Amniotic stem cell (primary cell): ENCODE data around the gene MYO10.
"Not testable (repeated sequence)": the region's sequence is repeated elsewhere in the genome, so short reads cannot be mapped to it uniquely, and the experiment has no call there.

ENCODE experiments used
- DNase-seq: peaks from one replicate; lab custom pipeline; 2025; lab: John Stamatoyannopoulos, UW

Gene MYO10

DNA sequence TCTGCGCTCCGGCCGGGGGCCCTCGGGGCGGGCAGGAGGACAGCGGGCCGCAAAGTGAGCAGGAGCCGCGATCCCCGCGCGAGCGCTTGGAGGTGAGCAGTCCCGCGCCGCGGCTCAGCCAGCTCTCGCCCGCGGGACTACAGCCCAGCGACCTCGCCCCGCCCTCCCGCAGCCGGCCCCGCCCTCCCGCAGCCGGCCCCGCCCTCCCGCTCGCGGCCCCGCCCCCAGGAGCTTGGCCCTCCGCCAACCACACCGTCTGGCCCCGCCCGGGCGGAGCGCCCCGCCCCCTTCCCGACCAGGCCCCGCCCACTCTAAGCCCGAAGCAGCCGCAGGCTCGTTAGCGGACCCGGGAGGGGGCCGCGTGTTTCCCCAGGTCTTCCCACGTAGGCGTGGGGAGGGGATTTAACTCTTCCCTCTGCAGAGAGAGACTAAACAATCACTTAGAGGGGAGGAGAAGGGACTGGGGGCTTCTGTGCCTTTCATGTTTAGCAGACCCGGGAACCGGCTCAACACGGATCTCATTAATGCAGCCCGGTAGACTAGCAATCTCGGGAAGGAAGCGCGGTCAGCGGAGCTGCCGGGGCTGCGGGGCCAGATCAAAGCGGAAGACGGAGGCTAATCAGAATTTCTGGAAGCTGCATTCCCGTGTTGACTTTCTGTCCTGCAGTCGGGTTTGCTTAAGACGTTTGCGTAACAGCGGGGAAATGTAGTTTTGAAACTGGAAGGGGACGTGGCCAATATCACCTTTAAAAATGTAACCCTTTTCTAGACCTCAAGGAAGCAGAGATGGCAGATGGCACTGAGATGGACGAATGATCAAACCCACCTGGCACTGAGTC lies at the start of gene MYO10:
MYO10 (minus strand) TSS at position 139 of the 839 bp plus-strand sequence. CDS start 480 bp downstream, outside the sequence.
- peak; percentile 67 for DNase-seq

DNA sequence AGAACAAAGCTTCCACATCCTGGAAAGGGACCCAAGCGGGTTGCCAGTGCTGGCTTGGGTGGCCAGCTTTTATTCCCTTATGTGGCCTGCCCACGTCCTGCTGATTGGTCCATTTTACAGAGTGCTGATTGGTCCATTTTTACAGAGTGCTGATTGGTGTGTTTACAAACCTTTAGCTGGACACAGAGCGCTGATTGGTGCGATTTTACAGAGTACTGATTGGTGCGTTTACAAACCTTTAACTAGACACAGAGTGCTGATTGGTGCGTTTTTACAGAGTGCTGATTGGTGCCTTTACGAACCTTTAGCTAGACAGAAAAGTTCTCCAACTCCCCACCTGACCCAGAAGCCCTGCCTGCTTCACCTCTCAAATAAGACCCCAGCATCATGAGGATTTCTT lies 49.2 kb upstream of the MYO10 start:
- DNase-seq, result not testable (repeated sequence)

DNA sequence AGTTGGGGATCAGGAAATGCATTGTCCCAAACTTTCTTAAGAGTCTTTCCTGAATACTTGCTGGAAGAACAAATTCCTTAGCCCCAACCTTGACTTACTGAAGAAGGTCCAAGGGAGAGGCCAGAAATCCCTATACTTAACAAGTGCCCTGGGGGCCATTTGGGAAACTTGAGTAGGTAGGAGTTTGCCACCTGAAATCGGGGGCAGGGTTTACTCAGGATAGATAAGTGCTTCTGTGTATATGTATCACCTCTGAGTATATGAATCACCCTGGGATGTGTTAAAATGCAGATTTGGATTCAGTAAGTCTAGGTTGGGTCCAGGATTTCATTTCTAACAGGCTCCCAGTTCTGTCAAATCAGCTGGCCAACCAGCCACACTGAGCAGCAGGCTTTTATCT lies 47.9 kb upstream of the MYO10 start:
- no peak for DNase-seq

DNA sequence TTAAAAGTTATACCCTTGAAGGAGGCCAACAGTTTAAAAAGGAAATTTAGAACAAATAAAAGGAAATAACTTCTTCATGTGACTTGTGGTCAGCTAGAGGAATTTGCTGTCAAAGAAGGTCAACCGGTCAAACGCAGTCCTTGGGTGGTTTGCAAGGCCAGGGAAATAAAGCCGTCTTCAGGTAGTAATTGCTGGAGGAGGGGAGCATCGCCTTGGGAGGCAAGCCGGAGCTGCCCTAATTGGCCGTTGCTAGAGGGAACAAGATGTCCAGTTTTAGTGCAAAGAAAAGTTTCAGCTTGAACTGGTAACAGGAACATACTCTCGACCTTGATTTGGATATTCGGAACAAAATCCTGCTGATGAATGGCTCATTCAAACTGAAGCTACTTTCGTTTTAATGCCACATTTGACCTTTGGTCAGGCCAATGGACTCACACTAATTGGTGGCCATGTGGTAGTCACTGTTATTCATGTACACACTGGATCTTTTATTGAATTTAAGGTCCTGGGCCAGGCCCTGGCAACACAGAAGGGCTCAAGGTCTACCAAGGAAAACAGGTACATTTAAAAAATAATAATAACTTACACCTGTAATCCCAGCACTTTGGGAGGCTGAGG lies 47.0 kb upstream of the MYO10 start:
- no peak for DNase-seq

DNA sequence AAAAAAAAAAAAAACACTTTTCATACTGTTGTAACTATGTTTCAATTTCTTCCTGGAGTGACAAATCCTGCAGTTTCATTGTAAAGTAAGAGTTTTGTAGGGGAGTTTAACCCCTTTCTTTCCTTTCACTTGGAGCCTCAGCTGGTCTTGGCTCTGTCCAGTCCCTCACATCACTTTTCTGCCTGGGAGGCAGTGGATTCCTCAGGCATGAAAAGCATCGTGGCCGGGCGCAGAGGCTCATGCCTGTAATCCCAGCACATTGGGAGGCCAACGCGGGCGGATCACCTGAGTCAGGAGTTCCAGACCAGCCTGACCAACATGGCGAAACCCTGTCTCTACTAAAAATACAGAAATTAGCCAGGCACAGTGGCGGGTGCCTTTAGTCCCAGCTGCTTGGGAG lies 45.6 kb upstream of the MYO10 start:
- no peak for DNase-seq

DNA sequence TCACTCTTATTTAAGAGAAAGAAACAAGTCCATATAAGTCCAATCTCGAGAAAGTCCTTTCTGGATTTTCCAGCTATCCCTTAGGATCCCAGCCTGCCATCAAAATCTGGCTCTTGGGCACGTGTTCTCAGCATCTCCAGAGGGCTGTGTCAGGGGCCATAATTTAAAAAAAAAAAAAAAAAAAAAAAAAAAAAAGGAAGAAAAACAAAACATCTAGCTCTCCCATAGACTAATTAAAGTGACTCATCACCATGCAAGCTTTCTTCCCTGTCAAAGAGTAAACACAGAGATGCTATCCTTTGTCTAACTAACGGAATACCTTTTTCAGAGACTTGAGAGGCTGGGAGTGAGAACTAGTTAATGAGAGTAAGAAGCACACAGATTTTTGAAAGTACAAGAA lies 44.9 kb upstream of the MYO10 start:
- no peak for DNase-seq

DNA sequence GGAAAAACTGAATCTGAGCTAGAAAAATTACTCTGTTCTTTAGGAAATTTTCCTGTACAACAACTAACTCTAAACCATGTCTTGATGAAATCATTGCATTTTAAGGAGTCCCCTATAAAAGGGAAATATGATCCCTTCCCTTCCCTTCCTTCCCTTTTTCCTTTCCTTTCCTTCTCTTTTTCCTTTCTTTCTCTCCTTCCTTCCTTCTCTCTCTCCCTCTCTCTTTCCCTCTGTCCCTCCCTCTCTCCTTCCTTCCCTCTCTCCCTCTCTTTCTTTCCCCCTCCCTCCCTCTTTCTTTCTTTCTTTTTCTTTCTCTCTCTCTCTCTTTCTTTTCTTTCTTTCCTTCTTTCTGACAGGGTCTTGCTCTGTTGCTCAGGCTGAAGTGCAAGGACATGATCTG lies 42.2 kb upstream of the MYO10 start:
- DNase-seq, result no peak

DNA sequence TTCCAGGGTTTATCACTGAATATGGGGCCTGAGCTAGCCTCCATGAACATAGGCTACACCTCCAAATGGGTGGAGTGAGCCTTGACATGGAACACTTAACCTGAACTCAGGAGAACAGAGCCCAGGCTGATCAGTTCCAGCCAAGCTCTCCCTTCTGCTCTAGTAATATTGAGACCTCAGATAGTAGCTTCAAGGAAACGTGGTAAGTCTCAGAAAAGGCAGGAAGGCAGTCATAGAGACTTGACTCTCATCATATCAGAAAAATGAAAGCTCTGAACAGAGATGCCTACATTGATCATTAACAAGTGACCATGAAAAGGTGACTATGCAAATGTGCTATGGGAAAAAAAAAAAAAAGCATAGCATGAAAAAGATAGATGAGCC lies 40.5 kb upstream of the MYO10 start:
- no peak for DNase-seq

DNA sequence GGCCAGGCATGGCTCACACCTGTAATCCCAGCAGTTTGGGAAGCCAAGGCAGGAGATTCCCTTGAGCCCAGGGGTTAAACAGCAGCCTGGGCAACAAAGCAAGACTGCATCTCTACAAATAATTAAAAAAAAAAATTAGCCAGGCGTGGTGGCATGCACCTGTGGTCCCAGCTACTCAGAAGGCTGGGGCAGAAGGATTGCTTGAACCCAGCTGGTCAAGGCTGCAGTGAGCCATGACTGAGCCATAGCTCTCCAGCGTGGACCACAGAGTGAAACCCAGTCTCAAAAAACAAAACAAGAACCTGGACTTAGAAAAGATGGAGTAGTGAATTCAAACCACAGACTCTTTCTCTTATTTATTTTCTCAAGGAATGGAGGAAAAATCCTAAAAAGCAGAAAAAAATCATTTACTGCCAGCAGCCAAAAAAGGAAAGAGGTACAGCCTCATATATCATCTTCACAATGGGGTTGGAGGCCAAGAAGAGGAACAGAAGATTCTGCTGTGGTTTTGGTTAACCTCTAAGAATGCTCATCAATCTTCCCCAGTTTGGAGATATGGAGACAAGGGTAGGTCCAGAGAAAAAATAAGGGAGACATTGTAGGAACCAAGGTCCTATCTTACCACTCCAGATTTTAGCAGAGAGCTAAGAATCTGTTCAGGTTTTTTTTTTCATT lies 40.0 kb upstream of the MYO10 start:
- DNase-seq, result no peak

DNA sequence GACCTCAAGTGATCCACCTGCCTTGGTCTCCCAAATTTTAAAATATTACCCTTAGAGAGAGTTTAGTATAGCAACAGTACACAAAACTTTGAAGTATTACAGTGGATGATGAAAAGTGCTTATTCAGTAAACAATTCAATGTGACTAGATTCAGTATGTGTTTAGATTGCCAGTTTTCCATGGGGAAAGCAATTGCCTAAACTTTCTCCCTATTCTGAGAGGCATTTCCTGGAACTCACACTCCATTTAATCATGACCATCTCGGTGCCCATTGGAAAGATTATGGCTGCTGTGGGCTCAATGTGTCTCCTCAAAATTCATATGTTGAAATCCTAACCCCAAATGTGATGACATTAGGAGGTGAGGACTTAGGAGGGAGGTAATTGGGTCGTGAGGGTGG lies 38.9 kb upstream of the MYO10 start:
- no peak for DNase-seq

DNA sequence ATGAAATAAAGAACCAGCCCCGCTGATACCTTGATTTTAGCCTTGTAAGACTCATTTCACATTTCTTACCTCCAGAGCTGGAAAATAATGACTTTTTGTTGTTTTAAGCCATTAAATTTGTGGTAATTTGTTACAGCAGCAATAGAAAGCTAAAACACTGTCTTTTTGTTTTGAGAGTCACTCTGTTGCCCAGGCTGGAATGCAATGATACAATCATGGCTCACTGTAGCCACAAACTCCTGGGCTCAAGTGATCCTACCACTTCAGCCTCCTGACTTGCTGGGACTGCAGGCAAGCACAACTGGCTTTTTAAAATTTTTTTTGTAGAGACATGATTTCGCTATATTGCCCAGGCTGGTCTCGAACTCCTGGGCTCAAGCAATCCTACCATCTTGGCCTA lies 34.7 kb upstream of the MYO10 start:
- no peak for DNase-seq

DNA sequence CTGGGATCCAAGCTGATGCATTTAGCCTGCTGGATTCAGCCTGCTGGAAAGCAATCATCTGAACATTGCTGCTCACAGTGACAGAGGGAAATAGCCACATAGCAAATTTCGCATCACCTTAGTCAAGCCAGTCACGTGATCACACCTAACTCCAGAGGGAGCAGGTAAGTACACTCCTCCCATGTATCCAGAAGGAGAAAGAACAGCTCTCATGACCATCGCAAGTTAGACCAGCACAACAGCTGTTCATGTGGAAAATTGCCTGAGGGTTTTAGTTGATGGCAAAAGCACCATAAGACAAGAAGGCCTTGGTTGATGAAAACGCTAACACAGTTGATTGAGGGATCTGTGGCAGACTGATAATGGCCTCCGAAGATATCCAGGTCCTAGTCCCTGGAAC lies 34.2 kb upstream of the MYO10 start:
- DNase-seq, result no peak

DNA sequence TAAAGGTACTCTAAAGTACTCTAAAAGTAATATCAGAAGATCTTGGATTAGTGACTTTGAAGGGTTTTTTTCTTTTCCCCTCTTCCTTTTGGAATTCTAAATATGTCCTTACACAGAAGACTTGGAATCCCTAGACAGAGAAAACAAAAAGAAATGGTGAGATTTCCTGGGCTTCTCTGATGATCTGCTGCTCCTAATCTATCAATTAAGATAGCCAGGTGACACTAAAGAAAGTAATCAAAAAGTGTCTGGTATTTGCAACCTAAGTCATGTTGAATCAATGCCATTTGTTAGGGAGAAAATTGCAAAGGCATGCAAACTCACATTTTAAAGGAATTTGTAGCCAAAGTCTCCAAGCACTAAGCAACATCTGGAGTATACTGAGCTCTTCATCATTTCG lies 29.5 kb upstream of the MYO10 start:
- no peak for DNase-seq

DNA sequence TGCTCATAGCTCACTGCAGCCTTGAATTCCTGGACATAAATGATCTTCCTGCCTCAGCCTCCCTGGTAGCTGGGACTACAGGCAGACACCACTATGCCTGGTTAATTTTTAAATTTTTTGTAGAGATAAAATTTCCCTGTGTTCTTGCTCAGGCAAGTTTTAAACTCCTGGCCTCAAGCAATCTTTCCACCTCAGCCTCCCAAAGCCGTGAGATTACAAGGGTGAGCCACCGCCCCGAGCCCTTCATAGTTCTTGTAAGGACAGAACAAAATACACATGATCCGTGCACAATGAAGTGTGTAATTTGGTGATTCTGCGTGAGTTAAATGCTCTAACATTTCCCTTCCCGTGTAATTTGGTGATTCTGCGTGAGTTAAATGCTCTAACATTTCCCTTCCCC lies 27.7 kb upstream of the MYO10 start:
- no peak for DNase-seq

DNA sequence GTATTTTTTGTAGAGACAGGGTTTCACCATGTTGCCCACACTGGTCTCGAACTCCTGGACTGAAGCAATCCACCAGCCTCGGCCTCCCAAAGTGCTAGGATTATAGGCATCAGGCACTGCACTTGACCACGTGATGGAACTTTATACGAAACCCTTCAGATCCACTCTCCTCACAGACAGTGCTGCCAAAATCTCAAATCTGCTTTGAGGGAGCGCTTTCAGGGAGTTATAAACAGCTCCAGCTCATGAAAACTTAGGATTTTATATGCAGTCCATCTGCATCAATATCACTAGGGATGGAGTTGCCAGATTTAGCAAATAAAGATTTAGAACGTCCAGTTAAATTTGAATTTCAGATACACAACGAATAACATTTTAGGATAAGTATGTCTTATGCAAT lies 25.0 kb upstream of the MYO10 start:
- DNase-seq, result no peak

DNA sequence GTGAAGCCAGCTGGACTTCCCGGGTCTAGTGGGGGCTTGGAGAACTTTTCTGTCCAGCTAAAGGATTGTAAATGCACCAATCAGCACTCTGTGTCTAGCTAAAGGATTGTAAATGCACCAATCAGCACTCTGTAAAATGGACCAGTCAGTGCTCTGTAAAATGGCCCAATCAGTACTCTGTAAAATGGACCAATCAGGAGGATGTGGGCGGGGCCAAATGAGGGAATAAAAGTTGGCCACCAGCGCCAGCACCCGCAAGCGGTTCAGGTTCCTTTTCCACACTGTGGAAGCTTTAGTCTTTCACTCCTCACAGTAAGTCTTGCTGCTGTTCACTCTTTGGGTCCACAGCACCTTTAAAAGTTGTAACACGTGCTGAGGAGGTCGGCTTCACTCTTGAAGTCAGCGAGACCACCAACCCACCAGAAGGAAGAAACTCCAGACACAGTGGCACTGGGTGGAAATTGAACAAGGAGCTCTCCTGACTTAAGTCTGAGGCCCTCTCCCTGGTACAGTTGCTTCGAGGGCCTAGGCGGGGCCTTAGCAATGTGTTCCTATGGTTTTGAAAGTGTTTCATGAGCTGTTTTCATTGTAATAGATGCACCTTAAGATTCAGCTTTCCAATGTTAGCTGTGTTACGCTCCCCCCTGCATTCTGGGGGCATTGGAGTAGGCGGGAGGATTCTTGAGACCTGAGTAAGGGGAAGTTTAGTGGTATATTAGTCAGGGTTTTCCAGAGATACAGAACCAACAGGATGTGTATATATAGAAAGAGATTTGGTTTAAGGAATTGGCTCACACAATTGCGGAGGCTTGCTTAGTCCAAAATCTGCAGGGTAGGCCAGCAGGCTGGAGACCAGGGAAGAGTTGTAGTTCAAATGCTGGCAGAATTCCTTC lies 21.5 kb upstream of the MYO10 start:
- peak; percentile 70 for DNase-seq

DNA sequence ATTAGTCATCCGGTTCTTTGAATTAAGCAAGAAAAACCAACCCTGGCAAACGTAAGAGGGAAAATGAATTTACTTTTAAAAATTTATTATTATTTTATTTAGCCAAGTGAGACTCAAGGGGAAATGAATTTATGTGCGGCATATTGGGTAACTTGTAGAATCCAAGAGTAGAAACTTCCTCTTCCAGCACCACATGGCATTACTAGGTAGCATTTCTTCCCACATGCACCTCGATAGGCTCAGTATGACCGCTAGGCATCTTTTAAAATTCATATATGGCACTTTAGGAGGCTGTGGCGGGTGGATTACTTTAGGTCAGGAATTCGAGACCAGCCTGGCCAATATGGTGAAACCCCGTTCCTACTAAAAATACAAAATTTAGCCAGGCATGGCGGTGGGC lies 17.6 kb upstream of the MYO10 start:
- DNase-seq, result no peak

DNA sequence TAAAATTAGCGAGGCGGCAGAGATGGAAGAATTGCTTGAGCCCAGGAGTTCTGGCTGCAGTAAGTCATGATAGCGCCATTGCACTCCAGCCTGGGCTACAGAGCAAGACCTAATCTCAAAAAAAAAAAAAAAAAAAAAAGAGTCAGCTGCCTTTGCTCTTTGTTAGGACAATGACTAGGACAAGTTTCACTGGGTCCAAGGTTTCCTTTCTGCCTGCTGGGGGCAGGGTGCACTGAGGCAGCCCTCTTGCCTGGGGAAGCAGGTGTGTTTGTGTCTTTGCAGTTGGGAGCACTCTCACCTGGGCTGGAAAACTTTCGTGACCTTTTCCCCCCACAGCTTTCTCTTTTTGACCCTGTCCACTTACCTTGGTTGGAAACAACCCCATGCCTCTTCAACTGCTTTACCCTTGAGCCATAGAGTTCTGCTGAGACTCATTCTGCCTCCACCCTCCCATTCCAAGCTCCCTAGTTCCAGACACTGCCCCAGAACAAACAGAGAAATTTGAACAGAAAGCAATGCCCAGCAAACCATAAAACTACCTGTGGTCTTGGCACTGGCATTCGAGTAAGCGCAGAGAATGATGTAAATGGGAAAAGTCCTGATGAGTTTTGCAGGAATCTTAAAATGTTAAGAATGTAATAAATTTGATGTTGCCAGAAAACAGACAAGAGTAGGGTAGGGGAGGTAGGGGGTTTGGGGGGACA lies 17.0 kb upstream of the MYO10 start:
- no peak for DNase-seq

DNA sequence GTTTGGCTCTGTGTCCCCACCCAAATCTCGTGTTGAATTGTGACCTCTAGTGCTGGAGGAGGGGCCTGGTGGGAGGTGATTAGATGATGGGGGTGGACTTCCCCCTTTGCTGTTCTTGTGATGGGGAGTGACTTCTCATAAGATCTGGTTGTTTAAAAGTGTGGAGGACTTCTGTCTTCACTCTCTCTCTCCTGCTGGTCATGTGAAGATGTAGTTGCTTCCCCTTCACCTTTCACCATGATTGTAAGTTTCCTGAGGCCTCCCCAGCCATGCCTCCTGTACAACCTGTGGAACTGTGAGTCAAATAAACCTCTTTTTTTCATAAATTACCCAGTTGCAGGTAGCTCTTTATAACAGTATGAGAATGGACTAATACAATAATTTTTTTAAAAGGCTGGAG lies 10.6 kb upstream of the MYO10 start:
- no peak for DNase-seq

DNA sequence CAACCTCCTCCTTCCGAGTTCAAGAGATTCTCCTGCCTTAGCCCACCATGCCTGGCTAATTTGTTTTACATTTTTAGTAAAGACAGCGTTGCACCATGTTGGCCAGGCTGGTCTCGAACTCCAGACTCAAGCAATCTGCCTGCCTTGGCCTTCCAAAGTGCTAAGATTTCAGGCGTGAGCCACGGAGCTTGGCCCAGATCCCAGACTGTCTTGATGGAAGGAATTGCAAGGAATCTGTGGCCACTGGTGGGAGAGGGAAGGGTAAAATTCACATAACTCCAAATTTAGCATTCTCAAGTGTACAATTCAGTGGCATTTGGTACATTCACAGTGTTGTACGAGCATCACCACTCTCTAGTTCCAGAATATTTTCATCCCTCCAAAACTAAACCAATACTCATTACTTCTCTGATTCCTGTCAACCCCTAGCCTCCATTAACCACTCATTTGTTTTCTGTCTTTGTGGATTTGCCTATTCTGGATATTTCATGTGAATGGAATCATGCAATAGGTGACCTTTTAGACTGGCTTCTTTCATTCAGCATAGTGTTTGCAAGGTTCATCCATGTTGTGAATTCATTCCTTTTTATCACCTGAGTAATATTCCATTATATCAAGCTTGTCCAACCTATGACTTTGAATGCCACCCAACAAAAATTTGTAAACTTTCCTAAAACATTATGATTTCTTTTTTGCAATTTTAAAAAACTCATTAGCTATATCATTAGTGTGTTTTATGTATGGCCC lies 8.9 kb upstream of the MYO10 start:
- no peak for DNase-seq
